ENCODE data around the gene SLC25A12.

DNA sequence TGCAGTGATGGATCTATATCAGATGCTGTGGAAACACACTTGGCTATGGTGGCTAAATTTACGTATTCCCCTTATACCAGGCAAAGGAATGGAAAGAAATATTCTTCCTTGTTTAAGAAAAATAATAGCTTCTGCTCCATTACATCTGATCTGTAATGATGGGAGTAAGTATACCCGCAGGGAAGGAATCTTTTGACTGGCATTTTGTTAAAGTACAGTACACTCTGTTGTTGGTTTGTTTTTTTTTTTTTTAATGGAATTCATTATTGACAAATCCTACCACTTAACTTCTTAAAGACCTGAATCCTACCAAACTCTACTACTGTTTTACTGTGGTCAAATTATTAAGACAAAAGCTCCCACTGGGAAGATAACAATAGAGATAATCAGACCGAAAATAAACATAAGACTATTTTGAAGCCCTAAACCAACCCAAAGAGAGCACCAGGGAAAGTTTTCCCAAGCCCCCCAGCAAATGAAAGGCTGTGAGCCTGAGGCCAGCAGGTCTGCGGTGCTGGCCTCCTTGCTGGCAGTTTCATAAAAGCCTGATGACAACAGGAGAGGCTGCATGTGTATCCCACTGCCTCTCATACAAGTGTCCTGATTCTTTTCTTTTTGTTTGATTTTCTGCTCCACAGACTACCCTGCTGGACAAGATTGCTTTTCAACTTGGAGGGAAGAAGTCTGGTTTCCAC, 101.0 kb downstream of the SLC25A12 start:
- TF ChIP-seq GATA2 (IDR thresholded peaks at IDR 0.05; ENCODE audit: low read depth, low read length) (no peak), GATA3 (IDR thresholded peaks at IDR 0.05; ENCODE audit: low read depth, low read length) (no peak)
